Vagina (tissue), 2 donors: ENCODE results near the gene KRTDAP.

Experiments
- CTCF ChIP-seq, 3 experiments: fragments of 450-650 bp in 2 of 3; fragments of 200-600 bp in 1 of 3; sonication (generic) in 1 of 3; IDR thresholded peaks; one replicate each; pipeline ENCODE4 v1.5.1; 2017 to 2019; ENCODE audit warnings: antibody characterized with exemption in 3 of 3, mild to moderate bottlenecking in 2 of 3, moderate library complexity in 2 of 3
- POLR2AphosphoS5 ChIP-seq, 2 donors: sonication (generic); formaldehyde crosslinking; IDR thresholded peaks; one replicate each; pipeline ENCODE4 v1.9.0; 2017; ENCODE audit warnings: antibody characterized with exemption in 2 of 2, mild to moderate bottlenecking in 2 of 2, low read depth in 1 of 2; ENCODE audit not compliant: insufficient read depth in 1 of 2

DNA sequence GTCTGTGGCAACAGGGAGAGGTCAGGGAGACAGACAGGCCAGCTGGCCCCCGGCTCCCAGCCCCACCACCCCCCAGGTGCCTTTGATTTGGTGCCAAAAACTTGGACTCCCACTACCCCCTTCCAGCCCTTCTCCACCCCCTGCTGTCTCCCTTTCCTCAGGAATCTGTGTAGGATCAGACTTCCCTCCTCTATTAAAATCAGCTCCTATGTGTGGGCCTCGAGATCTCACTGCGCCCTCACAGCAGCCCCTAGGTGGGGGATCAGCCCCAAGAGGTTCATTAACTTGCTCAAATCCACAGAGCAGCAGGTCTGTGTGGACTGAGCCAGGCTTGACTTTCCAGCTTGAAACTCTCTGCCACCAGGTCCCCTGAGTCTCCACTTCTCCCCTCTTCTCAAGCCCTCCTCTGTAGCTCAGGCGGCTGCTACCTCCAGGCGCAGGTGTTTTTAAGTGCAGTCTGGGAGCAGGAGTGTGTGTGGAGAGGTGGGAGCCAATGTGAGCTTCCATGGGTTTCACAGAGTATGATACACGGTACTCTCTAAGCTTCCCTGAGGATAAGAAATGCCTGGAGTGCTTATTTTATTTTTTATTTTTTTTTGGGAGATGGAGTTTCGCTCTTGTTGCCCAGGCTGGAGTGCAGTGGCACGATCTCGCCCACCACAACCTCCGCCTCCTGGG lies 44.7 kb upstream of the KRTDAP start:
- TF ChIP-seq POLR2AphosphoS5 (IDR thresholded peaks at IDR 0.05; ENCODE audit: insufficient read depth in 1 of 2, low read depth in 1 of 2) (no peak), CTCF (IDR thresholded peaks at IDR 0.05) (no peak)
